GM12892 (cell line): ENCODE measurements around the gene COL13A1.

Experiments
- POLR2A ChIP-seq: IDR thresholded peaks from 2 replicates; pipeline ENCODE4 v1.6.1; 2011; ENCODE audit warnings: low read depth, low read length, control low read depth
- POLR2AphosphoS5 ChIP-seq: IDR thresholded peaks from 2 replicates; pipeline ENCODE4 v1.6.1; 2011; ENCODE audit warnings: low read depth, low read length, control low read depth
- TAF1 ChIP-seq: IDR thresholded peaks from 2 replicates; pipeline ENCODE4 v1.6.1; 2011; ENCODE audit warnings: low read depth, mild to moderate bottlenecking, control low read depth, low read length, borderline replicate concordance

GRCh38 chr10:69810097-69810496 is 8.4 kb downstream of the COL13A1 start:
- TF ChIP-seq POLR2AphosphoS5: no peak
- no peak for TF ChIP-seq POLR2A
- no peak for TF ChIP-seq TAF1
